Uterus (tissue), 2 donors: Measurements from ENCODE around the gene WDFY4.

Source experiments
- POLR2A ChIP-seq, 2 donors: fragments of 450-650 bp; IDR thresholded peaks; one replicate each; pipeline ENCODE4 v1.6.1; 2016; ENCODE audit warnings: antibody characterized with exemption in 2 of 2, mild to moderate bottlenecking in 1 of 2, moderate library complexity in 1 of 2
- TF ChIP-seq, protein P1 (sequence below), 4 experiments: fragments of 200-600 bp in 2 of 4; fragments of 450-650 bp in 2 of 4; sonication (generic) in 2 of 4; IDR thresholded peaks; one replicate each; pipeline ENCODE4 v1.5.1; 2016 to 2019; ENCODE audit warnings: antibody characterized with exemption in 4 of 4, mild to moderate bottlenecking in 2 of 4, moderate library complexity in 1 of 4

- TF ChIP-seq, protein P1, sequence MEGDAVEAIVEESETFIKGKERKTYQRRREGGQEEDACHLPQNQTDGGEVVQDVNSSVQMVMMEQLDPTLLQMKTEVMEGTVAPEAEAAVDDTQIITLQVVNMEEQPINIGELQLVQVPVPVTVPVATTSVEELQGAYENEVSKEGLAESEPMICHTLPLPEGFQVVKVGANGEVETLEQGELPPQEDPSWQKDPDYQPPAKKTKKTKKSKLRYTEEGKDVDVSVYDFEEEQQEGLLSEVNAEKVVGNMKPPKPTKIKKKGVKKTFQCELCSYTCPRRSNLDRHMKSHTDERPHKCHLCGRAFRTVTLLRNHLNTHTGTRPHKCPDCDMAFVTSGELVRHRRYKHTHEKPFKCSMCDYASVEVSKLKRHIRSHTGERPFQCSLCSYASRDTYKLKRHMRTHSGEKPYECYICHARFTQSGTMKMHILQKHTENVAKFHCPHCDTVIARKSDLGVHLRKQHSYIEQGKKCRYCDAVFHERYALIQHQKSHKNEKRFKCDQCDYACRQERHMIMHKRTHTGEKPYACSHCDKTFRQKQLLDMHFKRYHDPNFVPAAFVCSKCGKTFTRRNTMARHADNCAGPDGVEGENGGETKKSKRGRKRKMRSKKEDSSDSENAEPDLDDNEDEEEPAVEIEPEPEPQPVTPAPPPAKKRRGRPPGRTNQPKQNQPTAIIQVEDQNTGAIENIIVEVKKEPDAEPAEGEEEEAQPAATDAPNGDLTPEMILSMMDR (IDR thresholded peaks at IDR 0.05), result no peak
- TF ChIP-seq POLR2A (IDR thresholded peaks at IDR 0.05), result no peak
Observed at GRCh38 chr10:48938990-48939536, 254.4 kb downstream of the WDFY4 start.
